K562 (cell line): ENCODE results near the gene ROR2. TPM values are rescaled to one million over a fixed set of nuclear protein-coding genes. Genes with fewer than 3 reads are reported as not detected.
A peak's percentile ranks its signal among the peaks of the same experiment; 100 is the strongest.

Source experiments
- ATAC-seq: fragments of 200-7000 bp; cut with Tn5 transposase; 3 replicates; pipeline ENCODE4 v1.9.1; 2020; ENCODE audit warnings: moderate library complexity
- BruUV-seq: library from RNA; stranded (reverse); fragments of 400-500 nt; replicated peaks from 2 replicates; lab custom pipeline; 2021; lab: Mats Ljungman, UMichigan
- CTCF ChIA-PET: fragments of 300-600 bp; formaldehyde crosslinking; extraction: SDS; loops from one replicate; lab custom pipeline; 2021; ENCODE audit warnings: low intra/inter-chr PET ratio; lab: Yijun Ruan, JAX
- POLR2A ChIA-PET: fragments of 300-600, 350-650 bp; sonication (Branson Sonifier 250); formaldehyde crosslinking; extraction: SDS; loops from one replicate; lab custom pipeline; 2021; ENCODE audit warnings: antibody characterized with exemption, inconsistent platforms; lab: Yijun Ruan, JAX
- DNase-seq, 4 experiments: peaks; one replicate each; pipeline versions ENCODE4 v3.0.0 to v3.0.0-alpha.2; 2011 to 2018; ENCODE audit warnings: low spot score in 3 of 4, mixed read lengths in 3 of 4; ENCODE audit errors: extremely low read depth in 1 of 4
- FAIRE-seq: peaks from 2 replicates; lab custom pipeline; 2011; peaks lifted over from hg19 to GRCh38; lab: Jason Lieb, UNC
- H2AFZ ChIP-seq: 2 replicates; pipeline ENCODE4 v1.6.0; 2011; ENCODE audit warnings: low read depth, low read length, control low read depth, inconsistent platforms
- H3K27ac ChIP-seq: fragments of 200-600 bp; 3 replicates; pipeline ENCODE4 v1.8.0; 2011; ENCODE audit warnings: low read depth, mild to moderate bottlenecking, control low read depth, inconsistent platforms, low read length, moderate library complexity, mixed read lengths; ENCODE audit errors: extremely low read depth
- H3K27me3 ChIP-seq, 2 experiments: fragments of 300-600 bp in 1 of 2; 2 replicates in 1 of 2; 3 replicates in 1 of 2; pipeline versions ENCODE4 v1.6.0 to v1.8.0; 2011; ENCODE audit warnings: inconsistent platforms in 2 of 2, low read length in 2 of 2, mild to moderate bottlenecking in 1 of 2, mixed read lengths in 1 of 2, moderate library complexity in 1 of 2; ENCODE audit not compliant: control insufficient read depth in 2 of 2, insufficient read depth in 2 of 2
- H3K36me3 ChIP-seq: fragments of 300-600 bp; 3 replicates; pipeline ENCODE4 v1.8.0; 2011; ENCODE audit warnings: mild to moderate bottlenecking, low read length, inconsistent platforms; ENCODE audit not compliant: control insufficient read depth, insufficient read depth
- H3K4me1 ChIP-seq, 2 experiments: fragments of 200-600 bp in 1 of 2; replicated peaks in 1 of 2; 2 replicates in 1 of 2; 3 replicates in 1 of 2; pipeline versions ENCODE4 v1.5.1 to v1.8.0; 2011; ENCODE audit warnings: inconsistent platforms in 2 of 2, low read length in 2 of 2, mild to moderate bottlenecking in 1 of 2, mixed read lengths in 1 of 2, moderate library complexity in 1 of 2; ENCODE audit not compliant: control insufficient read depth in 2 of 2, insufficient read depth in 2 of 2
- H3K4me2 ChIP-seq: 2 replicates; pipeline ENCODE4 v1.6.1; 2011; ENCODE audit warnings: low read length, control low read depth, inconsistent platforms, mixed read lengths; ENCODE audit not compliant: insufficient read depth
- H3K4me3 ChIP-seq: fragments of 200-600 bp; sonication (generic), shearing (Covaris generic); 2 replicates; pipeline ENCODE4 v1.5.1; 2016; ENCODE audit warnings: control low read depth, inconsistent platforms
- H3K79me2 ChIP-seq: fragments of 200-600 bp; 3 replicates; pipeline ENCODE4 v1.8.0; 2011; ENCODE audit warnings: low read length, inconsistent platforms; ENCODE audit not compliant: control insufficient read depth, insufficient read depth
- H3K9ac ChIP-seq, 2 experiments: 2 replicates each; pipeline versions ENCODE4 v1.6.0 to v1.6.1; 2011; ENCODE audit warnings: low read depth in 2 of 2, low read length in 2 of 2, control low read depth in 1 of 2, inconsistent platforms in 1 of 2, mild to moderate bottlenecking in 1 of 2, mixed read lengths in 1 of 2; ENCODE audit not compliant: insufficient read depth in 1 of 2
- H3K9me1 ChIP-seq: one replicate; pipeline ENCODE4 v1.6.0; 2011; ENCODE audit warnings: inconsistent platforms, mild to moderate bottlenecking, low read length, moderate library complexity; ENCODE audit not compliant: control insufficient read depth, insufficient read depth
- H3K9me3 ChIP-seq: replicated peaks from 2 replicates; pipeline ENCODE4 v1.5.1; 2011; ENCODE audit warnings: low read depth, low read length, inconsistent platforms; ENCODE audit not compliant: control insufficient read depth, insufficient read depth
- H4K20me1 ChIP-seq: replicated peaks from 2 replicates; pipeline ENCODE4 v1.6.1; 2011; ENCODE audit warnings: low read length, inconsistent platforms, mixed read lengths; ENCODE audit not compliant: control insufficient read depth, insufficient read depth
- DPF2 ChIP-seq: fragments of 450-650 bp; IDR thresholded peaks from 2 replicates; pipeline ENCODE4 v1.6.1; 2016
- ERF ChIP-seq: fragments of 450-650 bp; formaldehyde crosslinking; IDR thresholded peaks from 2 replicates; pipeline ENCODE4 v1.4.0; 2020; ENCODE audit warnings: mild to moderate bottlenecking, mixed read lengths
- IRF2 ChIP-seq: sonication (generic); formaldehyde crosslinking; IDR thresholded peaks from 2 replicates; pipeline ENCODE4 v1.8.1; 2022; ENCODE audit warnings: mild to moderate bottlenecking, missing genetic modification reagents
- NFYB ChIP-seq: IDR thresholded peaks from 2 replicates; pipeline ENCODE4 v1.6.1; 2011; ENCODE audit warnings: mild to moderate bottlenecking, moderate library complexity; ENCODE audit not compliant: insufficient read length; ENCODE audit errors: extremely low read depth
- RFX7 ChIP-seq: fragments of 250-450 bp; sonication (Bioruptor Pico); IDR thresholded peaks from 2 replicates; pipeline ENCODE4 v1.5.1; 2021; ENCODE audit warnings: mild to moderate bottlenecking
- SMARCA5 ChIP-seq: fragments of 450-650 bp; IDR thresholded peaks from 2 replicates; pipeline ENCODE4 v1.6.1; 2016
- SRF ChIP-seq, 2 experiments: fragments of 250-450, 450-650 bp in 1 of 2; sonication (Bioruptor Pico) in 1 of 2; sonication (generic) in 1 of 2; formaldehyde crosslinking; IDR thresholded peaks; 2 replicates each; pipeline versions ENCODE4 v1.5.0 to v1.5.1; 2020 to 2022; ENCODE audit warnings: mild to moderate bottlenecking in 1 of 2, missing genetic modification reagents in 1 of 2
- TEAD1 ChIP-seq, 2 experiments: fragments of 450-650 bp in 1 of 2; sonication (generic) in 1 of 2; formaldehyde crosslinking; IDR thresholded peaks; 2 replicates each; pipeline versions ENCODE4 v1.4.0 to v1.8.0; 2020 to 2022; ENCODE audit warnings: mild to moderate bottlenecking in 2 of 2, missing genetic modification reagents in 1 of 2
- ZNF551 ChIP-seq: fragments of 250-450 bp; sonication (Bioruptor Pico); IDR thresholded peaks from 2 replicates; pipeline ENCODE4 v1.5.0; 2021; ENCODE audit warnings: mild to moderate bottlenecking, moderate library complexity
- ZSCAN29 ChIP-seq: fragments of 450-650 bp; IDR thresholded peaks from 2 replicates; pipeline ENCODE4 v1.6.1; 2017
- ZSCAN32 ChIP-seq: fragments of 450-650 bp; formaldehyde crosslinking; IDR thresholded peaks from 2 replicates; pipeline ENCODE4 v1.4.0; 2020; ENCODE audit warnings: mild to moderate bottlenecking, moderate library complexity
- WGBS: fragments of 100-300 bp; shearing (Covaris generic); methylation state at CpG from one replicate; pipeline ENCODE4 v1.1.6; 2016; ENCODE audit warnings: low coverage, mixed read lengths; ENCODE audit not compliant: insufficient coverage; ENCODE audit errors: missing lambda C conversion rate; 5-methylcytosine and 5-hydroxymethylcytosine counted together
- in situ Hi-C: fragments of 300-500 bp; cut with MboI; formaldehyde crosslinking; loops from 4 replicates; pipeline ENCODE4 v1.15.0; 2018; ENCODE audit warnings: inconsistent platforms, mixed read lengths
- intact Hi-C: fragments of 100-400 bp; cut with micrococcal nuclease; formaldehyde crosslinking; loops from 2 replicates; pipeline ENCODE4 v1.14.2; 2022
- polyA plus RNA-seq, 8 experiments: library from polyadenylated mRNA; depleted of rRNA in 4 of 8; stranded (reverse) in 5 of 8; unstranded in 3 of 8; fragments of >200 nt; fragmentation: Nextera tagmentation in 2 of 8; fragmentation: Illumina TruSeq in 1 of 8; extraction: Ambion mirVana in 2 of 8; extraction: Trizol in 1 of 8; gene quantifications; 2 replicates each; pipeline versions ENCODE4 v1.2.1 to v1.2.3, GENCODE V29; 2011 to 2014; ENCODE audit warnings: inconsistent platforms in 1 of 8, missing spikeins in 1 of 8
- total RNA-seq, 7 experiments: library from RNA; depleted of rRNA in 6 of 7; stranded (reverse); fragments of >200 nt in 6 of 7; fragmentation: Illumina TruSeq in 2 of 7; extraction: Trizol in 2 of 7; gene quantifications; 2 replicates each; pipeline versions ENCODE4 v1.2.1 to v1.2.3, GENCODE V29; 2011 to 2021; ENCODE audit warnings: low replicate concordance in 1 of 7
- TF ChIP-seq, protein P1 (sequence below): fragments of 250-450 bp; sonication (Bioruptor Pico); IDR thresholded peaks from 2 replicates; pipeline ENCODE4 v1.5.0; 2022; ENCODE audit warnings: mild to moderate bottlenecking
- TF ChIP-seq, protein P2 (sequence below): fragments of 250-450 bp; sonication (Bioruptor Pico); IDR thresholded peaks from 2 replicates; pipeline ENCODE4 v1.4.0; 2020; ENCODE audit warnings: borderline replicate concordance

ROR2 gene
- total and polyA plus RNA-seq, 9 of the 15 experiments (the other 6 are each of a cell fraction or from before 2014, with no cell fraction given), result 5.6 to 33.8 (median 15.3) TPM

DNA sequence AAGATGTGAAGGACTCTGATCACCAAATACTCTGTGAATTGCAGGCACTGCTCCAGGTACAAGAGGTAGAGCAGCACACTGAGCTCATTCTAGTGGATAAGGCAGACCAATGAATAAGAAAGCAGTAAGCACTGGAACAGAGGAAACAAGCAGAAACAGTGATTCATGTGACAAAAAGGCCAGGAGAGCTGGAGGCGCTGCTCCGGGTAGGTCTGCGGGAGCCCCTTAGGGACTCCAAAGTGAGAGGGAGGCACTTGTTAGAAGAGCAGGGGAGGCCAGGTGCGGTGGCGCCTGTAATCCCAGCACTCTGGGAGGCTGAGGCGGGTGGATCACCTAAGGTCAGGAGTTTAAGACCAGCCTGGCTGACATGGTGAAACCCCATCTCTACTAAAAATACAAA, 294.8 kb downstream of the ROR2 start:
- peaks cover 8 to 32% of the 10 kb centered on the region in 2 experiments for H3K27me3 ChIP-seq
- H3K4me2 ChIP-seq, result no peak overlapping the region
- no peaks in the 10 kb centered on the region for H3K79me2 ChIP-seq
- in situ Hi-C loops, result no loop called here
- no peaks in the 10 kb centered on the region for H3K9me1 ChIP-seq
- no peaks in the 10 kb centered on the region for H3K36me3 ChIP-seq
- intact Hi-C loops, result no loop called here
- H2AFZ ChIP-seq, result no peak overlapping the region
- CTCF ChIA-PET, result no interaction called here
- H4K20me1 ChIP-seq, result no peaks in the 10 kb centered on the region
- no peak for DNase-seq
- H3K9ac ChIP-seq, result no peak overlapping the region
- WGBS, result 5% methylated on average over 6 of the region's 6 CpGs
- POLR2A ChIA-PET, result interaction anchor here (1.0 to 1.3 kb wide), 2 partner anchors 18 to 24 kb away, joined by 3 read pairs; no protein-coding TSS in a partner anchor
- H3K4me3 ChIP-seq, result no peak overlapping the region
- FAIRE-seq, result no peak
- ATAC-seq, result no peak
- no TSS peak for BruUV-seq
- H3K27ac ChIP-seq, result no peak overlapping the region
- H3K9me3 ChIP-seq, result no peaks in the 10 kb centered on the region
- no peaks in the 10 kb centered on the region for H3K4me1 ChIP-seq
- no peak for TF ChIP-seq TEAD1 (CRISPR knock-in tag; IDR thresholded peaks at IDR 0.05)

DNA sequence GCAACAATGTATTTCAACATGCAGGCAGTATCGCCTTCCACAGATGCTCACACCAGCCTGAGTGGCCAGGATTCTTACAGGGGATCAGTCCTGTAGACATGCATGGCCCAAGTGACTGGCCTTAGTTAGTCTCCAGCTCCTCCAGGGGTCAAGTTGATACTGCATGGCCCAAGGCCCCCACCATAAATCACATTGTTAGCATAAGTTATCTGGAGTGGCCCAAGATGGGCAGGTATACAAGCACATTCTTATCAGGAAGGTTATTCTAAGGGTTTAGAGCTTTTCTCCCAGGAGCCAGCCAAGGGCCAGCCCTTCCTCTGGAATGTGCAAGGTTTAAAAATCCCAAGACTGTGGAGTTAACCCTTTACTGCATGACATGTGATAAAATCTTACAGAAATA, 295.5 kb downstream of the ROR2 start:
- 0% methylated on average over 1 of the region's 1 CpG for WGBS
- intact Hi-C loops, result no loop called here
- Histone ChIP-seq H3K4me2 (no peak overlapping the region), H3K36me3 (no peaks in the 10 kb centered on the region), H3K9me1 (no peaks in the 10 kb centered on the region), H3K4me3 (no peak overlapping the region), H4K20me1 (no peaks in the 10 kb centered on the region), H3K27ac (no peak overlapping the region), H2AFZ (no peak overlapping the region), H3K4me1 (no peaks in the 10 kb centered on the region), H3K79me2 (no peaks in the 10 kb centered on the region), H3K9me3 (no peaks in the 10 kb centered on the region), H3K9ac (no peak overlapping the region), H3K27me3 (peaks cover 8 to 32% of the 10 kb centered on the region in 2 experiments)
- in situ Hi-C loops, result no loop called here
- peak; percentile 46; the same call in 1 of the 3 replicates for ATAC-seq
- no TSS peak for BruUV-seq
- DNase-seq, result no peak
- no peak for FAIRE-seq
- ChIA-PET CTCF (no interaction called here), POLR2A (interaction anchor here (1.0 to 1.3 kb wide), 2 partner anchors 18 to 23 kb away, joined by 3 read pairs; no protein-coding TSS in a partner anchor)
- no peak for TF ChIP-seq DPF2
- no peak for TF ChIP-seq IRF2 (CRISPR knock-in tag)
- no peak for TF ChIP-seq ZNF551
- TF ChIP-seq ZSCAN29, result no peak
- TF ChIP-seq ERF (CRISPR knock-in tag), result no peak
- TF ChIP-seq SRF (CRISPR knock-in tag; IDR thresholded peaks at IDR 0.05), result no peak
- TF ChIP-seq ZSCAN32, result no peak
- TF ChIP-seq RFX7, result no peak
- no peak for TF ChIP-seq SMARCA5
- TF ChIP-seq, protein P1, sequence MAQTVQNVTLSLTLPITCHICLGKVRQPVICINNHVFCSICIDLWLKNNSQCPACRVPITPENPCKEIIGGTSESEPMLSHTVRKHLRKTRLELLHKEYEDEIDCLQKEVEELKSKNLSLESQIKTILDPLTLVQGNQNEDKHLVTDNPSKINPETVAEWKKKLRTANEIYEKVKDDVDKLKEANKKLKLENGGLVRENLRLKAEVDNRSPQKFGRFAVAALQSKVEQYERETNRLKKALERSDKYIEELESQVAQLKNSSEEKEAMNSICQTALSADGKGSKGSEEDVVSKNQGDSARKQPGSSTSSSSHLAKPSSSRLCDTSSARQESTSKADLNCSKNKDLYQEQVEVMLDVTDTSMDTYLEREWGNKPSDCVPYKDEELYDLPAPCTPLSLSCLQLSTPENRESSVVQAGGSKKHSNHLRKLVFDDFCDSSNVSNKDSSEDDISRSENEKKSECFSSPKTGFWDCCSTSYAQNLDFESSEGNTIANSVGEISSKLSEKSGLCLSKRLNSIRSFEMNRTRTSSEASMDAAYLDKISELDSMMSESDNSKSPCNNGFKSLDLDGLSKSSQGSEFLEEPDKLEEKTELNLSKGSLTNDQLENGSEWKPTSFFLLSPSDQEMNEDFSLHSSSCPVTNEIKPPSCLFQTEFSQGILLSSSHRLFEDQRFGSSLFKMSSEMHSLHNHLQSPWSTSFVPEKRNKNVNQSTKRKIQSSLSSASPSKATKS (CRISPR knock-in tag), result no peak
- TF ChIP-seq NFYB, result no peak
- TF ChIP-seq, protein P2, sequence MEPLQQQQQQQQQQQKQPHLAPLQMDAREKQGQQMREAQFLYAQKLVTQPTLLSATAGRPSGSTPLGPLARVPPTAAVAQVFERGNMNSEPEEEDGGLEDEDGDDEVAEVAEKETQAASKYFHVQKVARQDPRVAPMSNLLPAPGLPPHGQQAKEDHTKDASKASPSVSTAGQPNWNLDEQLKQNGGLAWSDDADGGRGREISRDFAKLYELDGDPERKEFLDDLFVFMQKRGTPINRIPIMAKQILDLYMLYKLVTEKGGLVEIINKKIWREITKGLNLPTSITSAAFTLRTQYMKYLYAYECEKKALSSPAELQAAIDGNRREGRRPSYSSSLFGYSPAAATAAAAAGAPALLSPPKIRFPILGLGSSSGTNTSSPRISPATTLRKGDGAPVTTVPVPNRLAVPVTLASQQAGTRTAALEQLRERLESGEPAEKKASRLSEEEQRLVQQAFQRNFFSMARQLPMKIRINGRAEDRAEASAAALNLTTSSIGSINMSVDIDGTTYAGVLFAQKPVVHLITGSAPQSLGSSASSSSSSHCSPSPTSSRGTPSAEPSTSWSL, result no peak
